H1 (cell line): Measurements from ENCODE around the gene SHC1. TPM values are rescaled to one million over a fixed set of nuclear protein-coding genes. Genes with fewer than 3 reads are reported as not detected.

Experiments
- CTCF ChIA-PET: fragments of 300-600 bp; sonication (Branson Sonifier 250); formaldehyde crosslinking; loops from one replicate; lab custom pipeline; 2021; ENCODE audit not compliant: partially characterized antibody; lab: Charles Lee
- POLR2A ChIA-PET: fragments of 300-600 bp; sonication (Branson Sonifier 250); formaldehyde crosslinking; loops from one replicate; lab custom pipeline; 2021; ENCODE audit warnings: inconsistent platforms; ENCODE audit not compliant: partially characterized antibody; lab: Charles Lee
- DNase-seq, 2 experiments: peaks; one replicate each; pipeline versions ENCODE4 v3.0.0 to v3.0.0-alpha.2; 2010 to 2022; ENCODE audit warnings: low spot score in 2 of 2, low read depth in 1 of 2, mixed read lengths in 1 of 2
- FAIRE-seq: peaks from 2 replicates; lab custom pipeline; 2011; peaks lifted over from hg19 to GRCh38; lab: Jason Lieb, UNC
- H2AFZ ChIP-seq: 2 replicates; pipeline ENCODE4 v1.8.1; 2012; ENCODE audit warnings: low read length, inconsistent platforms
- H2AK5ac ChIP-seq: 2 replicates; pipeline ENCODE4 v1.6.1; 2013; ENCODE audit warnings: low read depth, low read length
- H2BK120ac ChIP-seq: replicated peaks from 2 replicates; pipeline ENCODE3; 2013; ENCODE audit warnings: low read depth, low read length, inconsistent platforms
- H2BK12ac ChIP-seq: 2 replicates; pipeline ENCODE4 v1.6.1; 2013; ENCODE audit warnings: low read depth, low read length
- H2BK15ac ChIP-seq: 2 replicates; pipeline ENCODE4 v1.6.1; 2013; ENCODE audit warnings: low read length
- H2BK20ac ChIP-seq: 2 replicates; pipeline ENCODE4 v1.6.1; 2013; ENCODE audit warnings: low read length
- H2BK5ac ChIP-seq: 2 replicates; pipeline ENCODE4 v1.6.1; 2013; ENCODE audit warnings: low read depth, low read length
- H3K14ac ChIP-seq: 2 replicates; pipeline ENCODE4 v1.6.1; 2013; ENCODE audit warnings: inconsistent platforms; ENCODE audit not compliant: insufficient read length
- H3K18ac ChIP-seq: 2 replicates; pipeline ENCODE4 v1.6.1; 2013; ENCODE audit warnings: low read length; ENCODE audit errors: extremely low read depth
- H3K23ac ChIP-seq: 2 replicates; pipeline ENCODE4 v1.6.1; 2013; ENCODE audit warnings: inconsistent platforms; ENCODE audit not compliant: insufficient read length
- H3K23me2 ChIP-seq: 2 replicates; pipeline ENCODE4 v1.6.1; 2013; ENCODE audit warnings: low read depth, low read length
- H3K27ac ChIP-seq: 2 replicates; pipeline ENCODE4 v1.6.1; 2011; ENCODE audit warnings: low read depth, low read length, inconsistent platforms
- H3K27me3 ChIP-seq, 4 experiments: replicated peaks in 1 of 4; 1 replicate in 1 of 4; 2 replicates in 3 of 4; pipeline versions ENCODE4 v1.6.1 to v1.8.1; 2011 to 2013; ENCODE audit warnings: low read length in 3 of 4, mild to moderate bottlenecking in 3 of 4, inconsistent platforms in 2 of 4, mixed read lengths in 2 of 4, moderate library complexity in 1 of 4; ENCODE audit not compliant: control insufficient read depth in 3 of 4, insufficient read depth in 3 of 4; ENCODE audit errors: extremely low read depth in 1 of 4
- H3K36me3 ChIP-seq, 4 experiments: 2 replicates each; pipeline versions ENCODE4 v1.6.1 to v1.8.1; 2011 to 2013; ENCODE audit warnings: mild to moderate bottlenecking in 4 of 4, low read length in 3 of 4, moderate library complexity in 2 of 4, control low read depth in 1 of 4, inconsistent platforms in 1 of 4; ENCODE audit not compliant: insufficient read depth in 4 of 4, control insufficient read depth in 2 of 4
- H3K4ac ChIP-seq: replicated peaks from 2 replicates; pipeline ENCODE3; 2013; ENCODE audit warnings: low read length, low read depth, mixed read lengths, inconsistent platforms; ENCODE audit not compliant: insufficient read length
- H3K4me1 ChIP-seq, 4 experiments: replicated peaks in 1 of 4; 1 replicate in 1 of 4; 2 replicates in 3 of 4; pipeline versions ENCODE4 v1.6.1 to v1.8.1; 2011 to 2013; ENCODE audit warnings: low read length in 3 of 4, inconsistent platforms in 2 of 4, mixed read lengths in 1 of 4; ENCODE audit not compliant: insufficient read depth in 4 of 4, control insufficient read depth in 3 of 4
- H3K4me2 ChIP-seq, 2 experiments: 2 replicates each; pipeline versions ENCODE4 v1.6.1 to v1.8.1; 2011 to 2013; ENCODE audit warnings: low read depth in 2 of 2, low read length in 2 of 2, control low read depth in 1 of 2, inconsistent platforms in 1 of 2, mild to moderate bottlenecking in 1 of 2; ENCODE audit not compliant: insufficient read depth in 1 of 2
- H3K4me3 ChIP-seq, 4 experiments: fragments of 200-600, 300-600 bp in 1 of 4; sonication (generic), shearing (Covaris generic), sonication (Bioruptor Twin) in 1 of 4; 2 replicates each; pipeline versions ENCODE4 v1.5.1 to v1.8.1; 2011 to 2016; ENCODE audit warnings: low read length in 4 of 4, low read depth in 3 of 4, control low read depth in 2 of 4, inconsistent platforms in 2 of 4, mild to moderate bottlenecking in 2 of 4, mixed read lengths in 1 of 4, moderate library complexity in 1 of 4; ENCODE audit not compliant: insufficient read depth in 2 of 4; ENCODE audit errors: extremely low read depth in 1 of 4
- H3K56ac ChIP-seq: replicated peaks from 2 replicates; pipeline ENCODE3; 2013; ENCODE audit warnings: low read depth, mild to moderate bottlenecking, mixed read lengths, low read length, inconsistent platforms; ENCODE audit not compliant: insufficient read length
- H3K79me1 ChIP-seq: 2 replicates; pipeline ENCODE4 v1.6.1; 2013; ENCODE audit warnings: low read depth, low read length, control low read depth
- H3K79me2 ChIP-seq, 2 experiments: 2 replicates each; pipeline versions ENCODE4 v1.6.1 to v1.8.1; 2012 to 2013; ENCODE audit warnings: low read length in 2 of 2, mild to moderate bottlenecking in 2 of 2, inconsistent platforms in 1 of 2; ENCODE audit not compliant: insufficient read depth in 2 of 2, control insufficient read depth in 1 of 2
- H3K9ac ChIP-seq, 4 experiments: replicated peaks in 1 of 4; 1 replicate in 1 of 4; 2 replicates in 3 of 4; pipeline versions ENCODE4 v1.6.1 to v1.8.1; 2011 to 2013; ENCODE audit warnings: low read depth in 3 of 4, low read length in 3 of 4, control low read depth in 2 of 4, mild to moderate bottlenecking in 2 of 4, moderate library complexity in 2 of 4, inconsistent platforms in 1 of 4; ENCODE audit errors: extremely low read depth in 1 of 4
- H3K9me3 ChIP-seq, 2 experiments: 2 replicates each; pipeline versions ENCODE4 v1.6.1 to v1.8.1; 2012 to 2013; ENCODE audit warnings: mild to moderate bottlenecking in 2 of 2, moderate library complexity in 2 of 2, control low read depth in 1 of 2, inconsistent platforms in 1 of 2, low read depth in 1 of 2, low read length in 1 of 2, mixed read lengths in 1 of 2; ENCODE audit not compliant: insufficient read depth in 2 of 2
- H4K20me1 ChIP-seq, 2 experiments: replicated peaks in 1 of 2; 2 replicates each; pipeline versions ENCODE3 to v1.8.1; 2011 to 2013; ENCODE audit warnings: inconsistent platforms in 2 of 2, low read length in 2 of 2, mild to moderate bottlenecking in 1 of 2; ENCODE audit not compliant: insufficient read depth in 2 of 2, control insufficient read depth in 1 of 2
- H4K5ac ChIP-seq: 2 replicates; pipeline ENCODE4 v1.6.1; 2013; ENCODE audit warnings: low read length, low read depth, mixed read lengths, inconsistent platforms; ENCODE audit not compliant: insufficient read length
- H4K8ac ChIP-seq: 2 replicates; pipeline ENCODE4 v1.8.0; 2013; ENCODE audit warnings: mild to moderate bottlenecking, moderate library complexity, low read length, inconsistent platforms; ENCODE audit not compliant: insufficient read depth; ENCODE audit errors: extremely low read depth
- H4K91ac ChIP-seq: replicated peaks from 2 replicates; pipeline ENCODE3; 2013; ENCODE audit warnings: low read length, mixed read lengths, inconsistent platforms; ENCODE audit not compliant: insufficient read length
- EGR1 ChIP-seq: IDR thresholded peaks from 2 replicates; pipeline ENCODE4 v1.6.1; 2011; ENCODE audit warnings: low read depth, low read length, borderline replicate concordance
- JUN ChIP-seq: IDR thresholded peaks from 2 replicates; pipeline ENCODE4 v1.6.1; 2011; ENCODE audit warnings: low read depth, mild to moderate bottlenecking, improper control_type of control experiment, low read length
- NANOG ChIP-seq: IDR thresholded peaks from 2 replicates; pipeline ENCODE4 v1.6.1; 2011; ENCODE audit warnings: low read length, low read depth, mild to moderate bottlenecking, inconsistent platforms; ENCODE audit not compliant: insufficient read depth, poor library complexity, severe bottlenecking
- PHF8 ChIP-seq: fragments of 200-600 bp; sonication (generic); conservative IDR thresholded peaks from 2 replicates; pipeline ENCODE4 v1.7.1; 2012; ENCODE audit warnings: low read depth, mild to moderate bottlenecking, inconsistent platforms, low read length, moderate library complexity
- SRF ChIP-seq: IDR thresholded peaks from 2 replicates; pipeline ENCODE4 v1.6.1; 2011; ENCODE audit warnings: mild to moderate bottlenecking, low read depth, low read length, moderate library complexity
- TBP ChIP-seq: IDR thresholded peaks from 2 replicates; pipeline ENCODE4 v1.6.1; 2011; ENCODE audit warnings: low read depth, low read length, improper control_type of control experiment
- TCF12 ChIP-seq: IDR thresholded peaks from 2 replicates; pipeline ENCODE4 v1.6.1; 2011; ENCODE audit warnings: low read depth, mild to moderate bottlenecking, low read length
- ZNF274 ChIP-seq: IDR thresholded peaks from 2 replicates; pipeline ENCODE4 v1.7.0; 2012; ENCODE audit warnings: low read length, borderline replicate concordance; ENCODE audit errors: extremely low read depth
- WGBS, 2 experiments: shearing (Covaris generic) in 1 of 2; methylation state at CpG; one replicate each; pipeline versions ENCODE4 v1.1.6 to v1.1.7; 2013 to 2015; ENCODE audit warnings: low lambda C conversion rate in 2 of 2, mixed read lengths in 2 of 2, inconsistent platforms in 1 of 2, low coverage in 1 of 2, missing lambda C conversion rate in 1 of 2; ENCODE audit not compliant: insufficient replicate concordance in 2 of 2, insufficient coverage in 1 of 2, insufficient read length in 1 of 2; ENCODE audit errors: extremely low coverage in 1 of 2, missing lambda C conversion rate in 1 of 2; 5-methylcytosine and 5-hydroxymethylcytosine counted together
- polyA plus RNA-seq, 7 experiments: library from polyadenylated mRNA; depleted of rRNA in 3 of 7; stranded (reverse) in 5 of 7; unstranded in 2 of 7; fragments of >200 nt in 5 of 7; fragments of 200-250 nt in 2 of 7; gene quantifications; 1 replicate in 5 of 7; 2 replicates in 1 of 7; 4 replicates in 1 of 7; pipeline versions ENCODE4 v1.2.1 to v1.2.3, GENCODE V29; 2011 to 2013; ENCODE audit warnings: missing spikeins in 2 of 7, mixed read lengths in 2 of 7
- total RNA-seq: library from RNA; stranded (reverse); fragmentation: NEBNext Ultra II Directional; extraction: Animal tissue kit (Norgen Biotek cat#: 25700); gene quantifications from 2 replicates; pipeline ENCODE4 v1.2.1, GENCODE V29; 2021

The SHC1 gene
- total and polyA plus RNA-seq, 2 of the 8 experiments (the other 6 are each of a cell fraction or from before 2014, with no cell fraction given): 177 to 212 TPM

GRCh38 chr1:155013632-155014031 lies 43.1 kb upstream of the SHC1 start:
- CTCF ChIA-PET: interaction anchor here (0.7 to 18.6 kb wide), 5 partner anchors 16 to 49 kb away, joined by 3 to 354 read pairs (median 9); partner anchors contain the start of genes ADAM15, EFNA4, LENEP and ZBTB7B

More at GRCh38 chr1:155013632-155014031, 43.1 kb upstream of the SHC1 start:
- DNase-seq (no peak), FAIRE-seq (no peak)
- H3K4me3 ChIP-seq: no peak overlapping the region
- no peak overlapping the region for H2AFZ ChIP-seq
- peaks cover 8 to 43% (median 35%) of the 10 kb centered on the region in 4 experiments for H3K4me1 ChIP-seq
- no peak overlapping the region for H3K9ac ChIP-seq
- H2BK5ac ChIP-seq: no peak overlapping the region
- no peak overlapping the region for H3K18ac ChIP-seq
- no peak overlapping the region for H3K4me2 ChIP-seq
- no peak overlapping the region for H3K56ac ChIP-seq
- 0 out of 2 replicates have a peak overlapping the region, but pooled peaks have one; percentile 39 for H2BK12ac ChIP-seq
- H3K36me3 ChIP-seq: peaks cover 0 to 29% (median 13%) of the 10 kb centered on the region in 4 experiments; a peak in 4 of 8 replicates
- TF ChIP-seq PHF8 (no peak), SRF (no peak), EGR1 (no peak), JUN (no peak), TCF12 (no peak), NANOG (no peak), ZNF274 (no peak), TBP (no peak)
- no peak overlapping the region for H3K14ac ChIP-seq
- no peaks in the 10 kb centered on the region for H3K9me3 ChIP-seq
- H3K27ac ChIP-seq: no peak overlapping the region
- H2BK15ac ChIP-seq: peak overlapping the region; percentile 98; the same call in 1 of the 2 replicates
- H4K20me1 ChIP-seq: no peaks in the 10 kb centered on the region
- H3K79me2 ChIP-seq: peaks cover 0 to 15% of the 10 kb centered on the region in 2 experiments; a peak in 2 of 4 replicates
- H2AK5ac ChIP-seq: no peak overlapping the region
- no peak overlapping the region for H2BK120ac ChIP-seq
- no peak overlapping the region for H4K8ac ChIP-seq
- no peak overlapping the region for H4K91ac ChIP-seq
- H3K23me2 ChIP-seq: no peaks in the 10 kb centered on the region; the same call in 1 of the 2 replicates
- H3K4ac ChIP-seq: no peak overlapping the region
- WGBS, 2 experiments: 73% methylated on average over 2 of the region's 8 CpGs; no CpG with 5 or more reads in 1 of the 2 experiments
- POLR2A ChIA-PET: interaction anchor here (0.9 to 14.8 kb wide), 6 partner anchors 8 to 71 kb away, joined by 3 to 128 read pairs (median 23); partner anchors contain the start of genes CKS1B, FLAD1, LENEP and SHC1
- H3K27me3 ChIP-seq: no peaks in the 10 kb centered on the region
- no peak overlapping the region for H4K5ac ChIP-seq
- H2BK20ac ChIP-seq: no peak overlapping the region
- peaks cover 7% of the 10 kb centered on the region; the same call in 1 of the 2 replicates for H3K79me1 ChIP-seq
- H3K23ac ChIP-seq: no peak overlapping the region
